Epidermal melanocyte (primary cell): ENCODE results near the gene HSPA5.
"Not testable (repeated sequence)": the region's sequence is repeated elsewhere in the genome, so short reads cannot be mapped to it uniquely, and the experiment has no call there.

Experiments
- DNase-seq: peaks from one replicate; pipeline ENCODE4 v3.0.0; 2011; ENCODE audit warnings: low spot score; ENCODE audit not compliant: insufficient read length

Gene HSPA5

GRCh38 chr9:125243792-125244260, 2.7 kb upstream of the HSPA5 start:
- DNase-seq = no peak

DNA sequence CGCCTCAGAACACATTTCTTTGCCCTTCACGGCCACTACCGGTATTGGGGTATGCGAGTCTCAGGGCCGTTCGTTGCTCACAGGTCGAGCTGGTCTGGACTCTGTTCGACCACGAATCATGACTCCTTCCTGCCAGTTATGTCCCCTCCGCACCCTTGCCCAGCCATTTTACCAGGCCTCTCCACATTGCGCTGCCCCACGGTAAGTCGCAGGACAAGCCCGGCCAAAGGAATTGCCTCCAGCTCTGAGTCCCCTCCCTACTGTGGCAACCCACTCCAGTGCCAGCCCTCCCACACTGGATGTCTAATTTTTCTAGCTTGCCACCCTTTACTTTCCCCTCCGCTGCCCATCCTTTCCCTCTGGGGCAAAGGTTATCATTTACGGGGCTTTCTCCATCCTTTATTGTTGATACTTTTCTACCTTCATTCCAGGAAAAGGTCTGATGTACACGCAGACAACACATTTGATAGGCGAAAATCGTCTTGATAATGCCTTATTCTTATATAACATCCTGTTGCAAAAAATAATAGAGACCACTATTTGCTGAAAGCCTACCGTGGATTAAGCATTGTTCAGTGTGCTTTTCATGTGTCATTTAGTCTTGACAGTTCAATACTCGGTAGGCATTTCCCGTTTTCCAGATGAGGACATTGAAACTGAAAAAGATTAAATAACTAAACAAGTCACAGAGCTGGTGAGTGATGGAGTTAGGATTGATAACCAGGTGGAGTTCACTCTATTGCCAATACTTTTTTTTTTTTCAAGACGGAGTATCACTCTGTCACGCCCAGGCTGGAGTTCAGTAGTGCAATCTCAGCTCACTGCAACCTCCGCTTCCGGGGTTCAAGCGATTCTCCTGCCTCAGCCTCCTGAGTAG, 958 bp upstream of the HSPA5 start:
- no peak for DNase-seq

GRCh38 chr9:125240649-125240999, 519 bp downstream of the HSPA5 start:
- no peak for DNase-seq

GRCh38 chr9:125239631-125240597, 1.2 kb downstream of the HSPA5 start:
- no peak for DNase-seq

DNA sequence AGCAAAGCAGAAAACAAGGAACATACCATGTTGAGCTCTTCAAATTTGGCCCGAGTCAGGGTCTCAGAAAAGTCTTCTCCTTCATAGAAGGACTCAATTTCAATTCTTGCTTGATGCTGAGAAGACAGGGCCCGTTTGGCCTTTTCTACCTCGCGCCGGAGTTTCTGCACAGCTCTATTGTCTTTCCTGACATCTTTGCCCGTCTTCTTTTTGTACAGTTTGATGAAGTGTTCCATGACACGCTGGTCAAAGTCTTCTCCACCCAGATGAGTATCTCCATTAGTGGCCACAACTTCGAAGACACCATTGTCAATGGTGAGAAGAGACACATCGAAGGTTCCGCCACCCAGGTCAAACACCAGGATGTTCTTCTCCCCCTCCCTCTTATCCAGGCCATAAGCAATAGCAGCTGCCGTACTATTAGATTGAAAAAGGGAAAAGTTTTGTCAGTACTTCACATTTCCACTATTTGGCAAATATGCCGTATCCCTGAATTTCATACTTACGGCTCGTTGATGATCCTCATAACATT, 2.2 kb downstream of the HSPA5 start:
- no peak for DNase-seq

DNA sequence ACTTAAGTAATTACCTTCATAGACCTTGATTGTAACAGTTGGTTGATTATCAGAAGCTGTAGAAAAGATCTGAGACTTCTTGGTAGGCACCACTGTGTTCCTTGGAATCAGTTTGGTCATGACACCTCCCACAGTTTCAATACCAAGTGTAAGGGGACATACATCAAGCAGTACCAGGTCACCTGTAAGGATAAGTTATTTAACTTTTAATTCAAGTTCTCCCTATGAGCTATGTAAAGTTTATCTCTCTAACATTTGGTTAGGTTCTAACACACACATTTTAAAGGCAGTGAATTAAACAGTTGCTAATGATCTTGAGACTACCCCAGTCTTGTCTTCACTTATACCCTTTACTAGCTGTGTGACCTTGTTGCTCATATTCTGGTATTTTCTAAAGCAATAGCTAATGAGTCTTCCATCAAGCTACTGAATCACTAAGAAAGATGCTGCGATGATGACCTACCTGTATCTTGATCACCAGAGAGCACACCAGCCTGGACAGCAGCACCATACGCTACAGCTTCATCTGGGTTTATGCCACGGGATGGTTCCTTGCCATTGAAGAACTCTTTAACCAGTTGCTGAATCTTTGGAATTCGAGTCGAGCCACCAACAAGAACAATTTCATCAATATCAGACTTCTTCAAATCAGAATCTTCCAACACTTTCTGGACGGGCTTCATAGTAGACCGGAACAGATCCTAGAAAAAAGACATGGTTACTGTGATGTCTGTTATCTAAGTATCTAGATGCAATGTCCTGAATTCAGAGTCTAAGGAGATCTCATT, 2.8 kb downstream of the HSPA5 start:
- no peak for DNase-seq

DNA sequence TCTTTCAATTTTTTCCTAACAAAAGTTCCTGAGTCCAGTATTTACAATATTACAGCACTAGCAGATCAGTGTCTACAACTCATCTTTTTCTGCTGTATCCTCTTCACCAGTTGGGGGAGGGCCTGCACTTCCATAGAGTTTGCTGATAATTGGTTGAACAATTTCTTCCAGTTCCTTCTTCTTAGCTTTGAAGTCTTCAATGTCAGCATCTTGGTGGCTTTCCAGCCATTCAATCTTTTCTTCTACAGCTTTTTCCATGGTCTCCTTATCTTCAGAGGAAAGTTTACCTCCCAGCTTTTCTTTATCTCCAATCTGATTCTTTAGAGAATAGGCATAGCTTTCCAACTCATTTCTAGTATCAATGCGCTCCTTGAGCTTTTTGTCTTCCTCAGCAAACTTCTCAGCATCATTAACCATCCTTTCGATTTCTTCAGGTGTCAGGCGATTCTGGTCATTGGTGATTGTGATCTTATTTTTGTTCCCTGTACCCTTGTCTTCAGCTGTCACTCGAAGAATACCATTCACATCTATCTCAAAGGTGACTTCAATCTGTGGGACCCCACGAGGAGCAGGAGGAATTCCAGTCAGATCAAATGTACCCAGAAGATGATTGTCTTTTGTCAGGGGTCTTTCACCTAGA, 4.5 kb downstream of the HSPA5 start:
- not testable (repeated sequence) for DNase-seq

- no peak for DNase-seq
Measured at GRCh38 chr9:125235804-125236519, 5.2 kb downstream of the HSPA5 start.

- not testable (repeated sequence) for DNase-seq
Measured at GRCh38 chr9:125234099-125234498, 7.0 kb downstream of the HSPA5 start.

- DNase-seq = no peak
Measured at GRCh38 chr9:125233678-125234077, 7.5 kb downstream of the HSPA5 start.

DNA sequence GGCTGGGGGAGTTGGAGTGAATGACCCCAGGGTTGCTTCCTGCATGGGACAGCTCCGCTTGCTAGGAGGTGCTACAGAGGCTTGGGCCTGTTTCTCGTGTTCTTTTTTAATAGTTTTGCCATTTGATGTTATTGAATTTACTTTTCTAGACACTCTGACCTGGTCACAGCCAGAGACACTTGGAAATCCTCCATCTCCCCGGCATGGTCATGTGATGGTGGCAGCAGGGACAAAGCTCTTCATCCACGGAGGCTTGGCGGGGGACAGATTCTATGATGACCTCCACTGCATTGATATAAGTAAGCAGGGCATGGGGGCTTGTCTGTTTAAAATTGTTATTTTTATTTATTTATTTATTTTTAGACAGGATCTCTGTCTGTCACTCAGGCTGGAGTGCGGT, 13.4 kb downstream of the HSPA5 start:
- DNase-seq = no peak

GRCh38 chr9:125224858-125225257, 16.3 kb downstream of the HSPA5 start:
- DNase-seq = not testable (repeated sequence)

DNA sequence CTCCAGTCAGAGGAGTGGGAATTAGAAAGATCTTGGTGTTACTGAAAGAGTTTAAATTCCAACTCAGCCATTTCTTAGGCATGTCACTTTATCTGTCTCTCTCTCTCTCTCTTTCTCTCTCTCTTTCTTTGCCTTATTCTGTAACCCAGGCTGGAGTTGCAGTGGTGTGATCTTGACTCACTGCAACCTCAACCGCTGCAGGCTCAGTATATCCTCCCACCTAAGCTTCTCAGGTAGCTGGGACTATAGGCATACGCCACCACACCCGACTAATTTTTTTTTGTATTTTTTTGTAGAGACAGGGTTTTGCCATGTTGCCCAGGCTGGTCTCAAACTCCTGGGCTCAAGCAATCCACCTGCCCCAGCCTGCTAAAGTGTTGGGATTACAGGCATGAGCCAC, 22.5 kb downstream of the HSPA5 start:
- no peak for DNase-seq

DNA sequence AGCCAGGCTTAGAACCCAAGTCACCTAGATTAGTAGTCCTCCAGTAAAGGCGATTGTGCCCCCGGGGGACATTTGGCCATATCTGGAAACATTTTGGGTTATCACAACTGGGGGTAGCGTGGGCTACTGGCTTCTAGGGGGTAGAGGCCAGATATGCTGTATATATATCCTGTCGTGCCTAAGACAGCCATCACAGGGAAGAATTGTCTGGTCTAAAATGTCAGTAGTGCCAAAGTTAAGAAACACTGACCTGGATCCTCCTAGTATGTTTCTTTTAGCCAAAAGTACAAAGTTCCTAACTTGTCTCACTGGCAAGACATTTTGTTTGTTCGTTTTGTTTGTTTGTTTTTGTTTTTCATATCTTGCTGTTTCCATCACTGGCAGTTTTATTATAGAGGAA, 27.0 kb downstream of the HSPA5 start:
- DNase-seq = no peak

GRCh38 chr9:125204477-125204876, 36.7 kb downstream of the HSPA5 start:
- no peak for DNase-seq

- no peak for DNase-seq
Measured at GRCh38 chr9:125202846-125203618, 38.1 kb downstream of the HSPA5 start.

GRCh38 chr9:125200216-125201047, 40.7 kb downstream of the HSPA5 start, which contains the start of gene RABEPK:
RABEPK (plus strand) TSS chr9:125200542; CDS start chr9:125203014, 2,472 bp downstream.
- DNase-seq = peak; percentile 87

DNA sequence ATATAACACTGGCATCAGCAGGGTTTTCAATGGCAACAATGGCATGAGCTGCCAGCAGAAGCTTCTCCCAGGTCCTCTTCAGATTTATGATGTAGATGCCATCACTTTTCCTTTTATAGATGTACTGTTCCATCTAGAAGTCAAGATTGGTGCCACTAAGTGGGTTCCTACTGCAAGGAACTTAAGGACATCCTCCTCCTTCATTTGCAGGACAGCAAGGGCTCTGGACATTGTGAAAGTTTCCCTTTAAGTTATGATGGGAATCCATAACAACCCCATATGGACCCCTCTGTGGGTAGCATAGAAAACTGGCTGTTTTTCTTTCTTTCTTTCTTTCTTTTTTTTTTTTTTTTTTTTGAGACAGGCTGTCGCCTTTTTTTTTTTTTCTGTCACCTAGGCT, 45.6 kb downstream of the HSPA5 start:
- DNase-seq = not testable (repeated sequence)
